Measurements from ENCODE around the gene SLC6A11.

- no peak for TF ChIP-seq POLR2A (IDR thresholded peaks at IDR 0.05)
- TF ChIP-seq, protein P1, sequence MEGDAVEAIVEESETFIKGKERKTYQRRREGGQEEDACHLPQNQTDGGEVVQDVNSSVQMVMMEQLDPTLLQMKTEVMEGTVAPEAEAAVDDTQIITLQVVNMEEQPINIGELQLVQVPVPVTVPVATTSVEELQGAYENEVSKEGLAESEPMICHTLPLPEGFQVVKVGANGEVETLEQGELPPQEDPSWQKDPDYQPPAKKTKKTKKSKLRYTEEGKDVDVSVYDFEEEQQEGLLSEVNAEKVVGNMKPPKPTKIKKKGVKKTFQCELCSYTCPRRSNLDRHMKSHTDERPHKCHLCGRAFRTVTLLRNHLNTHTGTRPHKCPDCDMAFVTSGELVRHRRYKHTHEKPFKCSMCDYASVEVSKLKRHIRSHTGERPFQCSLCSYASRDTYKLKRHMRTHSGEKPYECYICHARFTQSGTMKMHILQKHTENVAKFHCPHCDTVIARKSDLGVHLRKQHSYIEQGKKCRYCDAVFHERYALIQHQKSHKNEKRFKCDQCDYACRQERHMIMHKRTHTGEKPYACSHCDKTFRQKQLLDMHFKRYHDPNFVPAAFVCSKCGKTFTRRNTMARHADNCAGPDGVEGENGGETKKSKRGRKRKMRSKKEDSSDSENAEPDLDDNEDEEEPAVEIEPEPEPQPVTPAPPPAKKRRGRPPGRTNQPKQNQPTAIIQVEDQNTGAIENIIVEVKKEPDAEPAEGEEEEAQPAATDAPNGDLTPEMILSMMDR (IDR thresholded peaks at IDR 0.05): no peak
Measured at GRCh38 chr3:10948326-10948725, 132.3 kb downstream of the SLC6A11 start.
